DMS 273 (cell line): ENCODE measurements around the gene ERVV-1.
"Not testable (repeated sequence)": the region's sequence is repeated elsewhere in the genome, so short reads cannot be mapped to it uniquely, and the experiment has no call there.

ENCODE experiments used
- DNase-seq: peaks from one replicate; lab custom pipeline; 2025; ENCODE audit not compliant: unreplicated experiment; lab: John Stamatoyannopoulos, UW

Gene ERVV-1

GRCh38 chr19:53013621-53014020 lies at the start of gene ERVV-1:
TSS of gene ERVV-1 (plus strand) at chr19:53013921. CDS start at chr19:53014091, 170 bp downstream.
- DNase-seq: no peak

GRCh38 chr19:52967772-52968171 lies 45.9 kb upstream of the ERVV-1 start:
- DNase-seq: no peak

DNA sequence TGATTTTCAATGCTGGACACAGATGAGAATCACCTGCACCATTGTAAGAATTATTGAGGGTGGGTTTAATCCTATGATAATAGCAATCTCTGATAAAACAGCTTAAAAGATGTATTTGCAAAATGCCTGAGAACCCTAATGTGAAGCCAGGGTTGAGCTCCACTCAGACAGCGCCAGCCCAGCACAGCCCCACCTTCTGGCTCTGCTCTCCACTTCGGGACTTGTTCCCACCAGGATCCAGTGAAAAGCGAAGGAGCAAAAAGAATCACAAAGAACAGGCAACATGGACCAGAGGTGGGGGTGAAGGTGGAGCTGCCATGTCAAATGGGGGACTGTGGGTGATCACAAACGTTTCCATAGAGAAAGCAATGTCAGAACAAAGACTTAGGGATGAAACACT lies 32.4 kb upstream of the ERVV-1 start:
- no peak for DNase-seq

- not testable (repeated sequence) for DNase-seq
Measured at GRCh38 chr19:52983167-52983566, 30.6 kb upstream of the ERVV-1 start.

DNA sequence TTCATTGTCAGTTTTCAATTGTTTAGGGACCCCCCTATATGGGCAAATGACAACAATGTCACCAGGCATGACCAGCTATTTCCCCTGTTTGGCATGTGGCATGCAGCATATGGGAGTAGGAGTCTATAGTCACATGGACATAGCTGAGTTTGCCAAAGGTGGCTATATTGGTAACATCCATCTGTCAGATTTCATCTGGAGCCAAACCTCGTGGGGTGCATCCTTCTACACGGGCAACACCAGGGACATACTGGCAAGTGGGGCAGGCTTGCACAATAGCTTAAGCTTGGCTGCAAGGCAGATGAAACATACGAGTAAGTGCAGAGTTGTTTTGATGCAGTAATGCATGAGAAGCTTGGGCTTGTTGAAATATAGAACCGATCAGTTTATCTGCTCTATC lies 26.5 kb upstream of the ERVV-1 start:
- DNase-seq: peak; percentile 77

- no peak for DNase-seq
Measured at GRCh38 chr19:52988506-52988905, 25.2 kb upstream of the ERVV-1 start.

DNA sequence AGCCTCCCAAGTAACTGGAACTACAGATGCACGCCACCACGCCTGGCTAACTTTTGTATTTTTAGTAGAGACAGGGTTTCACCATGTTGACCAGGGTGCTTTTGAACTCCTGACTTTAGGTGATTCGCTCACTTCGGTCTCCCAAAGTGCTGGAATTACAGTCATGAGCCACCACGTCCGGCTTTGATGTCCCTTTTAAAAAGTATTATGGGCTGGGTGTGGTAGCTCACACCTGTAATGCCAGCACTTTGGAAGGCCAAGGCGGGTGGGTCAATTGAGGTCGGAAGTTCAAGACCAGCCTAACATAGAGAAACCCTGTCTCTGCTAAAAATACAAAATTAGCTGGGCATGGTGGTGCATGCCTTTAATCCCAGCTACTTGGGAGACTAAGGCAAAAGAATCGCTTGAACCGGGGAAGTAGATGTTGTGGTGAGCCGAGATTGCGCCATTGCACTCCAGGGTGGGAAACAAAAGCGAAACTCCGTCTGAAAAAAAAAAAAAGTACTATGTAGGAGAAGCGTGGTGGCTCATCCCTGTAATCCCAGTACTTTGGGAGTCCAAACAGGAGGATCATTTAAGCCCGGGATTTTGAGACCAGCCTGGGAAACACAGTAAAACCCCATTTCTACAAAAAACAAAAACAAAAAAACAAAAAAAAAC lies 22.8 kb upstream of the ERVV-1 start:
- no peak for DNase-seq

DNA sequence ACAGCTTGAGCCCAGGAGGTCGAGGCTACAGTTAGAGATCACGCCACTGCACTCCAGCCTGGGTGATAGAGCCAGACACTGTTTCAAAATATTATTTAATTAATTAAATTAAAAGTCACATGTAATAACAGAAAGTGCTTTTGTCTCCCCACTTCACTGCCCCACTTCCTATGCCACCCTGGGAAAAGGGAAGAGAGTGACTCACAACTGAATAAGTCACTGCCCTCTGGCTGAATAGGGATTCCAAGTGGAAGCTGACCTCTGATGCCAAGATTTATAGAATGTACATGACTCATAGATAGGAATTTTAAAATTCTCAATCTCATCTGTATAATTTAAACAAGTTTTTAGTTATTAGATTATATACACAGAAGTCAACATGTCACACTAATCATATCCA lies 22.2 kb upstream of the ERVV-1 start:
- no peak for DNase-seq

DNA sequence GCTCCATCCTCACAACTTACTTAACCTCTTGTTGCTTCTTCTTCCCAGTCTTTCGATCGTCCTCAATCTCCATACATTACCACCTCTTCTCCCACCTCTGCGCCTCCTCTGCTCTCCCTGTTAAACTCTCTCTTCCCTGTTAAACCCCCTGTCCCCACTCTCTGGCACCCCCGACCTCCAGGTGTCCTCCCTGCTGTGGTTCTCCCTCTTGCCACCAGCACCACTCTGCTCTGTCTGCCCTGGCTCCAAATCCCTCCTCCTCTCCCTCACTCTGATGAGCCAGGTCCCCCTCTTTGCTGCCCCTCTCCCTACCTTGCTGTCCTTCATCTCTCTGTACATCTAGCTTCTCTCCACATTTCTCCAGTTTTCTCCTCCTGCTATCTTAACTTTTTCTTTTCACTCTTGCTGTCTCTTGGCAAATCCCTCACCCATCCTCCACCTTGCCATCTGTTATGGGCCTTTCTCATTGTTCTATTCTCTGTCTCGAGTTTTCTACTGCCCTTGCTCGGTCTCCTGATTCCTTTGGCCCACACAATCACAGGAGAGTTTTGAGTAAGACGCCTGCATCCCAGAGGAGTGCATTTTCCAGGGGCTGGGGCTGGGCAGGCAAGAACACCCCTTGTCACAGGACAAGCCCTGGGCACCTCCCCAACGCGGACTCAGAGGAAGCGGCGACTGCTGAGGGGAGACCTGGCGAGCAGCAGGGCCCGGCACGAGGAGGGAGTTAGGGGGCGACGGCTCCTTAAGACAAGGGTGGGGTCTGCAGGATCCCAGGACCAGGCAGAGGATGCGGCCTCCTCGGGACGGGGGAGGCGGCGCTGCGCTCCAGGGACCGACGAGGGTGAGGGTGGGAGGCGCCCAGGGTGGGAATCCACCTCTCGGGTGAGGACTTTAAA lies 21.4 kb upstream of the ERVV-1 start:
- peak; percentile 61 for DNase-seq

- DNase-seq: peak; percentile 93
Measured at GRCh38 chr19:52993342-52994178, 20.2 kb upstream of the ERVV-1 start.

DNA sequence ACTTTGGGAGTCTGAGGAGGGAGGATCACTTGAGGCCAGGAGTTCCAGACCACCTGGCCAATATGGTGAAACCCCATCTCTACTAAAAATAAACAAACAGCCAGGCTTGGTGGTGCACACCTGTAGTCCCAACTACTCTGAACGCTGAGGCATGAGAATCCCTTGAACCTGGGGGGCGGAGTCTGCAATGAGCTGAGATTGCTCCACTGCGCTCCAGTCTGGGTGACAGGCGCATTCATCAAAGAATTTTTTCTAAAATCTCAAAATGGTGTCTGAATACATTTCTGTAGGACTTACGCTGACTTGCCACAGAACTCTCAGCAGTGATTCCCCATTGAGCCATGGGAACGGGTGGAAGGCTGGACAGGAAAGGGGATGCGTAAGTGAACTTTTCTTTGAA lies 18.0 kb upstream of the ERVV-1 start:
- DNase-seq: no peak

GRCh38 chr19:52997975-52998374 lies 15.7 kb upstream of the ERVV-1 start:
- DNase-seq: no peak

GRCh38 chr19:53002479-53002878 lies 11.2 kb upstream of the ERVV-1 start:
- DNase-seq: no peak

GRCh38 chr19:53004242-53004641 lies 9.5 kb upstream of the ERVV-1 start:
- DNase-seq: no peak

DNA sequence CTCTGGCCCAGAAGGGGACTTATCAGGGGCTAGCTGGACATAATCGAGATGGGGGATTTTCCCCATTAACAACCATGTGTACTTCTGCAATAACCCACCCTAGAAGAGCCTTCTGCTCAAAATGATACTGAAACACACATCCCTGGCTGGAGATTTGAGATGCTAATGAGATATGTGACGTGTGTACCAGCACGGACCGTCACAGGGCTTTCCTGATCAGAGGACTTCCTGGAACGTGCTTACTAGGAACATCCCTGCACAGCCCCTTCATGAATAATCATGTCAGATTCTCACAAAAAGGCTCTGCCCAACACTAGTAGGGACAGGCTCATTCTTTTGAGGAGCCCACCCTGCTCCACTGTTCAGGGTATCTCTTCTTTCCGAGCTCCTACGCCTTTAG lies 6.5 kb upstream of the ERVV-1 start:
- no peak for DNase-seq

- peak; percentile 73 for DNase-seq
Measured at GRCh38 chr19:53007606-53008005, 6.1 kb upstream of the ERVV-1 start.

DNA sequence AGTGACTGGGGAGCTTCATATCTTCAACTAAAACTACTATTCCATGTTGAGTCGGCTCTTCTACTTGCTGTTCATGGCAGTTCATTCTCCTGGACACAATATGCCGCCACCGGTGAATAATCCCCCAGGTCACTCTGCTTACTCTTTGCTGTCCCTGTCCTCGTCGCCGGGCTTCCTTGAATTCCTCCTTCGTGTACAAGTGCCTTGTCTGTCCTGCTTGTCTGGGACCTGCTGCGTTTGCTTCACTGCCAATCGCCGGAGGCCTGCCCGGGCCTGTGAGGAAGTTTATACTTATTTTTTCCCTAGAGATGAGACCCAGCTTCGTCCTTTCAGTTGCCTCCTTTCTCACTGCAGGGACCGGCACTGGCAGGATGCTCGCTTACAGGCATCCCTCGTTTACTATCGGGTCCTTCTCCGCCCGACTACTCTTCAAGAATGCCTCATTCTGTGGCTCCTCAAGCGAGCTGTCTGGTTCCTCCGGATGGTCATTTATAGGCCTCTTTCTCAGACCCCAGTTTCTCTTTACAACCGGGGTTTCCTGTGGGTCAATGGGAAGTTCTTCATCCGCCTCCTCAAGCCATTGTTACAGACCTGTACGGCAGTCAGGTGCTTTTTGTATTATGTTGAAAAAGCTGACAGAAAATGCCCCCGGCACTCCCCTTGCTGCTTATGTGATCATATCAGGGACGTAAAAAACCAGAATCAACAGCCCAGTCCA lies 5.5 kb upstream of the ERVV-1 start:
- DNase-seq: no peak

DNA sequence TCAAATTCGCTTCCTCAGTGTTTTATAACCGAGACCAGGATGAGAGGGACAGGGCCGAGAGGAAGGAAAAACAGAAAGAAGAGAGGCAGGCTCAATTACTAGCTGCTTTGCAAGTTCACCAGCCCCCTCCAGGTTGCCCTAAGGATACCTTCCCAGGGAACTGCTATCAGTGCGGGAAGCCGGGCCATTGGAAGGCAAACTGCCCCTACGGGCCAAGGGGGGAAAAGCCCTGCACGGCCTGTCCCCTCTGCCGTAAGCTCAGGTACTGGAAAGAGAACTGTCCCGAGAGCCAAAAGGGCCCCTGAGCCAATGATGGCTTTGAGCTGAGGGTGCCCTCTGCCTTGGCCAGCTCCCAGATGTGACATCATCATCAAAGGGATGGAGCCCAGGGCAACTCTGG lies 3.2 kb upstream of the ERVV-1 start:
- DNase-seq: no peak

DNA sequence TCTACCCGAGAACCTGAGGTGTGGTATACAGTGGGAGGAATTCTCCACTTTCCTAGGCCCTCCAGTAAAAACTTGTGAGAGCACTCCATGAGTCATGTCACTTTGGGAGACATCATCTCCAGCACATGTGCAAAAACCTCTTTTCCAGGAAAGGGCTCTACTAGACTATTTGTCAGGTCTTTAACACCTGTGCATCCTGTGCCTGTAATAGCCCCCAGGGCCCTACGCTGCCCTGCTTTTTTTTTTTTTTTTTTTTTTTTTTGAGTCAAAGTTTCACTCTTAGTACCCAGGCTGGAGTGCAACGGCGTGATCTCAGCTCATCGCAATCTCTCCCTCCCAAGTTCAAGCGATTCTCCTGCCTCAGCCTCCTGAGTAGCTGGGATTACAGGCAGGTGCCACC lies 1.7 kb upstream of the ERVV-1 start:
- DNase-seq: no peak

- DNase-seq: no peak
Measured at GRCh38 chr19:53015159-53015558, 1.4 kb downstream of the ERVV-1 start.

DNA sequence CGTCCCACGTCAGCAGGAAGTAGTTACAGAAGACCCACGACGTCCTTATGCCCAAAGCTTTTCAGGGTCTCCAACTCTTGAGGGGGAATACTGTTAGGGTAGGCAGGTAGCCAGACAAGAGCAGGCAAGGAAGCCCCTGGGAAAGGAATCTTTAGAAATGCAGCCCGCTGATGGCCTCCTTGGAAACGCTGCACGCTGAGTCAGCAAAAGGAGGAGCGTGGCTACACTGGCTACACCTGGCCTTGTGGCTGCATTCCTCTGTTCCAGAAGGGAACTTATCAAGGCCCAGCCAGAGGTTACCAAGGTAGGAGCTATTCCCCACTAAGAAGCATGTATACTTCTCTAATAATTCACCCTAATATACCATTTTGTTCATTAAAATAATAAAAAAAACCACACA lies 2.0 kb downstream of the ERVV-1 start:
- DNase-seq: no peak
